HG03457 (cell line): ENCODE data around the gene EVA1A.

Experiments
- ATAC-seq: cut with Tn5 transposase; IDR thresholded peaks from one replicate; pipeline ENCODE4 v1.9.1; 2021; ENCODE audit warnings: moderate number of reproducible peaks; ENCODE audit not compliant: unreplicated experiment

EVA1A gene

GRCh38 chr2:75456111-75456510, 104.6 kb downstream of the EVA1A start:
- ATAC-seq: no peak

DNA sequence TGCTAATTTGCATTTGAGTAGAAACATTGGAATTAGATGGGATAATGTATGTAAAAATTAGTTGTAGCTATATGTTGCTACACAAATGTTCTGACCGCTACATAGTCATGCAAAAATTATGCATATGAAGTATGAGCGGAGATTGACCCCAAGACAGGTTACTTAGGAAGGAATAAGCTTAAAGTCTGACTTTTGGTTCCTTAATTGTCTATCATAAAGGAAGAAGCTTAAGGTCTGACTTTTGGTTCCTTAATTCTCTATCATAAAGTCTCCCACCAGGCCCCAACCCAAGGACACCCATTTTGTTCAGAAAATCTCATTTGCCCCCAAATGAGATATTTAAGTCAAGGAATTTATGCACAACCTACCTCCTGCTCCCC, 106.5 kb downstream of the EVA1A start:
- no peak for ATAC-seq

DNA sequence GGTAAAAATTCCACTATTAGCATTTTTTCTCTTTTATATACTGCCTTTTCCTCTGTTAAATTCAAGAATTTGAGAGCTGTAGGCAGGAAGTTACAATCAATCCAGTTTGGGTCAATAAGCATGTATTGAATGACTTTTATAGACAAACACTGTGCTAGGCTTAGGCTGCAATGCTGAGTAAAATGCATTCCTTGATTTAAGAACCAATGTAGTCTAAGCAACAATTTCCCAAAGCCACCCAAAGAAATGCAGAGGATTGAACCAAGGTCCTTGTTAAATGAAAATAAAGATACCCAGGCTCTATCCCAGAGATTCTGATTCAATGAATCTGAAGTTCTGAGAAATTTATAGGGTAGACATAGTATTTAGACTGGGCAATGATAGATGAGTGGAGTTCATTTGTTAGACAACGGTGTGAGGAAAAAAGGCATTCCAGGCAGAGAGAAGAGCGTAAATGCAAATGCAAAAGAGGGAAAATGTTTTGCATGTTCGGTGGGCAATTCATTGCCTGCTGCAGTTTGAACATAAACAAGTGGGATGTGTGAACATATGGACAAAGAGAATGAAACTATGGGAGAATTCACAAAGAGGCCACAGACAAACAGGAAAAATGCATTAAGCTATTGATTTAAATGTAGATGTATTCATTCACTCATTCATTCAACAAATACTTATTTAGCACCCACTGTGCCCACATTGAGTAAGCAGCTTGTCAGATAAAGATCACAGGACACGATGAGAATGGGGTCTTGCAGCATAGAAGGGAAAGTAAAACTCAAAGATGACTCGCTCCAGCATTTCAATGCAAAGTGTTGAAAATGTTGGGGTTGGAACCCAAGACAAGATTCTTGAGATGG, 107.1 kb downstream of the EVA1A start:
- ATAC-seq: no peak

DNA sequence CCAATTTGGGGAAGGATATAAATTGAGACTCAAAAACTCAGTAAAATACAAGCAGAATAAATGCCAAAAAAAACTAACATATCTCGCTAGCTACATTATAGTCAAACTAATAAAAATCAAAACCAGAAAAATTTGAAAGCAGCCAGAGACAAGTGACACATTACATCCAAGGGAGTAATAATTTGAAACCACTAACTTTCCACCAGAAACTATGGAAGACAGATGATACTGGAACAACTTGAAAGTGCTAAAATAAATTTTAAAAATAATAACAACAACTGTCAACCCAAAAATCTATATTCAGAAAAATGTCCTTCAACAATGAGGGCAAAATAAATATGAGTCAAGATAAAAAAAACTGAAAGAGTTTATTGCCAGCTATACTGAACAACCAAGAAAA, 110.7 kb downstream of the EVA1A start:
- no peak for ATAC-seq

DNA sequence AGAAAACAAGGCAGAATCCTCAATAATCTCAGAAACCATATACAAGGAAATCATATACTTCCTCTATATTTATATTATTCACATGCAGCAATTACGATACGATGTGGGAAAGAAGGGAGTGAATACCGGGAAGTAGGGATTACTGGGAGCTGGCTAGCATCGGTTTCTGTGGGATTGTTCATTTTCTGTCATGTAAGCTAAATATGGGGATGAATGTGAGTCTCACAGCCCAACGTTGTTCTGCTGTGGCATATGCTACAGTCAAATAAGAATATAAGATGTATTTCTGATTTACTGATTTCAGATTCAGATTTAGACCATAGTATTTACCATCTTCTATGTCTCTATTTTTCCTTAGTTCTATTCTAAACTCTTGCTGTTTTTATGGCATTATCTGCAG, 113.6 kb downstream of the EVA1A start:
- ATAC-seq: no peak
